CD4-positive, alpha-beta T cell (primary cell): ENCODE measurements around the gene BANF2. TPM values are rescaled to one million over a fixed set of nuclear protein-coding genes. Genes with fewer than 3 reads are reported as not detected.

Source experiments
- ATAC-seq: fragments of 200-7000 bp; cut with Tn5 transposase; one replicate; pipeline ENCODE4 v1.10.0; 2022; ENCODE audit warnings: mild to moderate bottlenecking; ENCODE audit not compliant: poor library complexity
- CTCF ChIA-PET: fragments of 350-600 bp; sonication (Branson Sonifier 250); formaldehyde crosslinking; loops from one replicate; lab custom pipeline; 2021; ENCODE audit warnings: antibody characterized with exemption, inconsistent platforms; lab: Charles Lee
- POLR2A ChIA-PET: fragments of 350-600 bp; sonication (Branson Sonifier 250); formaldehyde crosslinking; loops from one replicate; lab custom pipeline; 2021; ENCODE audit warnings: antibody characterized with exemption, inconsistent platforms; lab: Charles Lee
- DNase-seq, 14 experiments: peaks; one replicate each; pipeline ENCODE4 v3.0.0-alpha.2; 2013 to 2020; ENCODE audit warnings: mixed read lengths in 2 of 14
- H3K27ac ChIP-seq, 2 donors: one replicate each; pipeline versions ENCODE4 v1.5.1 to v1.7.0; 2013; ENCODE audit warnings: low read length in 2 of 2, low read depth in 1 of 2, mild to moderate bottlenecking in 1 of 2
- H3K27me3 ChIP-seq, 2 experiments: 1 replicate in 1 of 2; 2 replicates in 1 of 2; pipeline versions ENCODE4 v1.6.1 to v1.7.0; 2013; ENCODE audit warnings: low read length in 2 of 2, control low read depth in 1 of 2, mild to moderate bottlenecking in 1 of 2, moderate library complexity in 1 of 2; ENCODE audit not compliant: insufficient read depth in 2 of 2, control insufficient read depth in 1 of 2
- H3K36me3 ChIP-seq: one replicate; pipeline ENCODE4 v1.6.1; 2013; ENCODE audit warnings: low read length, control low read depth; ENCODE audit not compliant: insufficient read depth
- H3K4me1 ChIP-seq: one replicate; pipeline ENCODE4 v1.6.1; 2013; ENCODE audit warnings: low read length, control low read depth; ENCODE audit not compliant: insufficient read depth
- H3K4me3 ChIP-seq: one replicate; pipeline ENCODE4 v1.5.1; 2013; ENCODE audit warnings: mild to moderate bottlenecking, low read length, moderate library complexity
- H3K9me3 ChIP-seq, 2 experiments: 1 replicate in 1 of 2; 2 replicates in 1 of 2; pipeline versions ENCODE4 v1.6.1 to v1.7.0; 2013; ENCODE audit warnings: low read length in 2 of 2, mild to moderate bottlenecking in 2 of 2, control low read depth in 1 of 2, moderate library complexity in 1 of 2; ENCODE audit not compliant: control insufficient read depth in 1 of 2, insufficient read depth in 1 of 2
- H3K27ac Mint-ChIP-seq: one replicate; pipeline ENCODE4 v1.8.0; 2020; ENCODE audit warnings: mixed read lengths
- H3K27me3 Mint-ChIP-seq: one replicate; pipeline ENCODE4 v1.8.0; 2021; ENCODE audit warnings: mixed read lengths
- H3K36me3 Mint-ChIP-seq: one replicate; pipeline ENCODE4 v1.8.0; 2021; ENCODE audit warnings: low read depth, mixed read lengths
- H3K4me1 Mint-ChIP-seq: one replicate; pipeline ENCODE4 v1.8.0; 2021; ENCODE audit warnings: low read depth, mixed read lengths
- H3K4me3 Mint-ChIP-seq: one replicate; pipeline ENCODE4 v1.8.0; 2020; ENCODE audit warnings: mild to moderate bottlenecking, mixed read lengths
- H3K9me3 Mint-ChIP-seq: one replicate; pipeline ENCODE4 v1.8.0; 2020; ENCODE audit warnings: mixed read lengths
- intact Hi-C, 2 experiments: fragments of 100-400 bp; cut with DNase I in 1 of 2; cut with micrococcal nuclease in 1 of 2; formaldehyde crosslinking; loops; one replicate each; pipeline versions ENCODE4 v1.15.1 to v1.9.0; 2023 to 2025; cut with DNase I, micrococcal nuclease
- total RNA-seq, 174 experiments: library from RNA in 2 of 174; stranded (reverse) in 2 of 174; gene quantifications; one replicate each; pipeline ENCODE4 v1.2.3 and lab custom pipeline; 2021 to 2026
- TF ChIP-seq, protein P1 (sequence below): fragments of 200-600 bp; IDR thresholded peaks from one replicate; pipeline ENCODE4 v1.8.0; 2022; ENCODE audit warnings: antibody characterized with exemption, mild to moderate bottlenecking

The BANF2 gene
- total RNA-seq, 2 experiments from 2014 or later, result not detected

DNA sequence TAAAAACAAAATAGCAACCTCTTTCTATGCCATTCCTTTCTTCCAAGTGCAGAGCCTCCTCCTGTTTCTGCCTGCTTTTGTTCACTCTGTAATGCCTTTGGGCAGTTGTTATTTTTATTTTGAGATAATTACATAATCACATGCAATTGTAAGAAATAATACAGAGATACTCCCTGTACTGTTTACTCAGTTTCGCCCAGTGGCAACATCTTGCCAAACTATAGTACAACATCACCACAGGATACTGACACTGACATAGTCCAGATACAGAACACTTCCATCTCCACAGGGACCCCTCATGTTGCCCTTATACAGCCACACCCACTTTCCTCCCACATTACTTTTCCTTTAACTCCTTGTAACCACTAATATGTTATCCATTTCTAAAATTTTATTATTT, 59.7 kb downstream of the BANF2 start:
- Histone ChIP-seq H3K27ac (no peak overlapping the region), H3K36me3 (no peaks in the 10 kb centered on the region), H3K4me3 (no peak overlapping the region), H3K27me3 (peaks cover 0 to 5% of the 10 kb centered on the region in 2 experiments), H3K9me3 (peaks cover 0 to 10% of the 10 kb centered on the region in 2 experiments), H3K4me1 (no peaks in the 10 kb centered on the region)
- TF ChIP-seq, protein P1, sequence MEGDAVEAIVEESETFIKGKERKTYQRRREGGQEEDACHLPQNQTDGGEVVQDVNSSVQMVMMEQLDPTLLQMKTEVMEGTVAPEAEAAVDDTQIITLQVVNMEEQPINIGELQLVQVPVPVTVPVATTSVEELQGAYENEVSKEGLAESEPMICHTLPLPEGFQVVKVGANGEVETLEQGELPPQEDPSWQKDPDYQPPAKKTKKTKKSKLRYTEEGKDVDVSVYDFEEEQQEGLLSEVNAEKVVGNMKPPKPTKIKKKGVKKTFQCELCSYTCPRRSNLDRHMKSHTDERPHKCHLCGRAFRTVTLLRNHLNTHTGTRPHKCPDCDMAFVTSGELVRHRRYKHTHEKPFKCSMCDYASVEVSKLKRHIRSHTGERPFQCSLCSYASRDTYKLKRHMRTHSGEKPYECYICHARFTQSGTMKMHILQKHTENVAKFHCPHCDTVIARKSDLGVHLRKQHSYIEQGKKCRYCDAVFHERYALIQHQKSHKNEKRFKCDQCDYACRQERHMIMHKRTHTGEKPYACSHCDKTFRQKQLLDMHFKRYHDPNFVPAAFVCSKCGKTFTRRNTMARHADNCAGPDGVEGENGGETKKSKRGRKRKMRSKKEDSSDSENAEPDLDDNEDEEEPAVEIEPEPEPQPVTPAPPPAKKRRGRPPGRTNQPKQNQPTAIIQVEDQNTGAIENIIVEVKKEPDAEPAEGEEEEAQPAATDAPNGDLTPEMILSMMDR, result no peak
- no peak for DNase-seq
- intact Hi-C loops, result no loop called here
- Mint-ChIP-seq H3K27ac (no peak overlapping the region), H3K4me1 (no peaks in the 10 kb centered on the region), H3K36me3 (no peaks in the 10 kb centered on the region), H3K9me3 (peaks cover 5% of the 10 kb centered on the region), H3K27me3 (peaks cover 8% of the 10 kb centered on the region), H3K4me3 (no peak overlapping the region)
- ATAC-seq, result no peak
- POLR2A ChIA-PET, result no interaction called here
- CTCF ChIA-PET, result no interaction called here

DNA sequence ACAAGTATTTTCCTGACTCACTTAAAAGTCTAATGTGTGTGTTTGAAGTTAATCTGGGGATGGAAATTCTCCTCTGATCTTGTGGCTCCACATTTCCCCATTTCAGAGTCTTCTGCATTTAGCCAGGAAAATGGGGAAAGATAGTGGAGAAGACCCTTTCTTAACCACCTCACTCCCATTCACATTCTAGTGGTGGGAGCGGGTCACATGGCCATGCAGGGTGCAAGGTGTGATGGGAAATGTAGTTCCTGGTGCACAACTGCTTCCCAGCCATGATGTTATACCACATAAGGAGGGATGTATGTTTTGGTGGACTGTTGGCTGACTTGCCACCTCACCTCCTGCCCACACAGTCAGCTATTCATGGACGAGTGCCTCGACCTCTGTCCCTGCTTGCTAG, 61.8 kb downstream of the BANF2 start:
- DNase-seq (no peak), ATAC-seq (no peak)
- Mint-ChIP-seq H3K36me3 (no peaks in the 10 kb centered on the region), H3K4me3 (no peak overlapping the region), H3K4me1 (no peaks in the 10 kb centered on the region), H3K9me3 (peaks cover 5% of the 10 kb centered on the region), H3K27ac (no peak overlapping the region), H3K27me3 (peaks cover 8% of the 10 kb centered on the region)
- TF ChIP-seq, protein P1, result no peak
- Histone ChIP-seq H3K27ac (no peak overlapping the region), H3K4me1 (no peaks in the 10 kb centered on the region), H3K36me3 (no peaks in the 10 kb centered on the region), H3K27me3 (peaks cover 0 to 4% of the 10 kb centered on the region in 2 experiments), H3K4me3 (no peak overlapping the region), H3K9me3 (peaks cover 0 to 10% of the 10 kb centered on the region in 2 experiments)
- intact Hi-C loops, result no loop called here
- POLR2A ChIA-PET, result no interaction called here
- CTCF ChIA-PET, result no interaction called here

DNA sequence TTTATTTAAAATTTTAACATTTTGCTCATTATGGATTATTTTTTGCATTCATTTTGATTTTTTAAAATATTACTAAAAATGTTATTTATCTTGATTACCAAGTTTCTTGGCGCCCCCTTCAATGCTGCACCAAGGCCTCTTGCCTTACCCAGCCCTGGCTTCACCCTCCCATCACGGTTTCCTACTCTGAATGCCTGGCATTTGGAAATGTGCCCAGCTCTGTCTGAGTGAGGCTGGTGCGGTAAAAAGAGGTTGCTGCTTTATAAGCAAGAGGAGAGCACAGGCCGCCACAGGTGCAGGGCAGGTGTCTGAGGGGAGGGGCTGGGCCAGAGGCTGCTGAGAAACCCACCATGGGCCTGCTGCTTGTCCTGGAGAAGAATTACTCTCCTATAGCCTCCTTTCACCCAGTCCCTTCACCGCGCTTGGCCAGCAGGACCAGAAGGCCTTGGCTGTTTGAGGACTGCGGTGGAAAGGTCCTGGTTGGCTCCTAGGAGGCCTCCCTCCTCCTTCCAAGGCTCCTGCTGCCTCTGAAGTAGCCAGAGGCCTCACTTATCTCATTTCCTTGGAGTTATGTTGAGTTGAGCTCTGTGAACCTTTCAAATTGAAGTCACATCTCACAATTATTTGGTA, 62.6 kb downstream of the BANF2 start:
- Mint-ChIP-seq H3K27ac (no peak overlapping the region), H3K27me3 (peaks cover 11% of the 10 kb centered on the region), H3K36me3 (no peaks in the 10 kb centered on the region), H3K4me1 (no peaks in the 10 kb centered on the region), H3K9me3 (peaks cover 5% of the 10 kb centered on the region), H3K4me3 (no peak overlapping the region)
- H3K36me3 ChIP-seq, result no peaks in the 10 kb centered on the region
- H3K27me3 ChIP-seq, result peaks cover 0 to 4% of the 10 kb centered on the region in 2 experiments
- POLR2A ChIA-PET, result no interaction called here
- CTCF ChIA-PET, result no interaction called here
- ATAC-seq (no peak), DNase-seq (no peak)
- H3K27ac ChIP-seq, result no peak overlapping the region
- peaks cover 0 to 10% of the 10 kb centered on the region in 2 experiments for H3K9me3 ChIP-seq
- H3K4me1 ChIP-seq, result no peaks in the 10 kb centered on the region
- intact Hi-C loops, result no loop called here
- TF ChIP-seq, protein P1, result no peak
- no peak overlapping the region for H3K4me3 ChIP-seq
